CD4-positive, alpha-beta T cell (primary cell): Measurements from ENCODE around the gene PLEKHO2. TPM values are rescaled to one million over a fixed set of nuclear protein-coding genes. Genes with fewer than 3 reads are reported as not detected.

Source experiments
- ATAC-seq: fragments of 200-7000 bp; cut with Tn5 transposase; one replicate; pipeline ENCODE4 v1.10.0; 2022; ENCODE audit warnings: mild to moderate bottlenecking; ENCODE audit not compliant: poor library complexity
- CTCF ChIA-PET: fragments of 350-600 bp; sonication (Branson Sonifier 250); formaldehyde crosslinking; loops from one replicate; lab custom pipeline; 2021; ENCODE audit warnings: antibody characterized with exemption, inconsistent platforms; lab: Charles Lee
- POLR2A ChIA-PET: fragments of 350-600 bp; sonication (Branson Sonifier 250); formaldehyde crosslinking; loops from one replicate; lab custom pipeline; 2021; ENCODE audit warnings: antibody characterized with exemption, inconsistent platforms; lab: Charles Lee
- DNase-seq, 14 experiments: peaks; one replicate each; pipeline ENCODE4 v3.0.0-alpha.2; 2013 to 2020; ENCODE audit warnings: mixed read lengths in 2 of 14
- H3K27ac ChIP-seq, 2 donors: one replicate each; pipeline versions ENCODE4 v1.5.1 to v1.7.0; 2013; ENCODE audit warnings: low read length in 2 of 2, low read depth in 1 of 2, mild to moderate bottlenecking in 1 of 2
- H3K27me3 ChIP-seq, 2 experiments: 1 replicate in 1 of 2; 2 replicates in 1 of 2; pipeline versions ENCODE4 v1.6.1 to v1.7.0; 2013; ENCODE audit warnings: low read length in 2 of 2, control low read depth in 1 of 2, mild to moderate bottlenecking in 1 of 2, moderate library complexity in 1 of 2; ENCODE audit not compliant: insufficient read depth in 2 of 2, control insufficient read depth in 1 of 2
- H3K36me3 ChIP-seq: one replicate; pipeline ENCODE4 v1.6.1; 2013; ENCODE audit warnings: low read length, control low read depth; ENCODE audit not compliant: insufficient read depth
- H3K4me1 ChIP-seq: one replicate; pipeline ENCODE4 v1.6.1; 2013; ENCODE audit warnings: low read length, control low read depth; ENCODE audit not compliant: insufficient read depth
- H3K4me3 ChIP-seq: one replicate; pipeline ENCODE4 v1.5.1; 2013; ENCODE audit warnings: mild to moderate bottlenecking, low read length, moderate library complexity
- H3K9me3 ChIP-seq, 2 experiments: 1 replicate in 1 of 2; 2 replicates in 1 of 2; pipeline versions ENCODE4 v1.6.1 to v1.7.0; 2013; ENCODE audit warnings: low read length in 2 of 2, mild to moderate bottlenecking in 2 of 2, control low read depth in 1 of 2, moderate library complexity in 1 of 2; ENCODE audit not compliant: control insufficient read depth in 1 of 2, insufficient read depth in 1 of 2
- H3K27ac Mint-ChIP-seq: one replicate; pipeline ENCODE4 v1.8.0; 2020; ENCODE audit warnings: mixed read lengths
- H3K27me3 Mint-ChIP-seq: one replicate; pipeline ENCODE4 v1.8.0; 2021; ENCODE audit warnings: mixed read lengths
- H3K36me3 Mint-ChIP-seq: one replicate; pipeline ENCODE4 v1.8.0; 2021; ENCODE audit warnings: low read depth, mixed read lengths
- H3K4me1 Mint-ChIP-seq: one replicate; pipeline ENCODE4 v1.8.0; 2021; ENCODE audit warnings: low read depth, mixed read lengths
- H3K4me3 Mint-ChIP-seq: one replicate; pipeline ENCODE4 v1.8.0; 2020; ENCODE audit warnings: mild to moderate bottlenecking, mixed read lengths
- H3K9me3 Mint-ChIP-seq: one replicate; pipeline ENCODE4 v1.8.0; 2020; ENCODE audit warnings: mixed read lengths
- intact Hi-C, 2 experiments: fragments of 100-400 bp; cut with DNase I in 1 of 2; cut with micrococcal nuclease in 1 of 2; formaldehyde crosslinking; loops; one replicate each; pipeline versions ENCODE4 v1.15.1 to v1.9.0; 2023 to 2025; cut with DNase I, micrococcal nuclease
- total RNA-seq, 174 experiments: library from RNA in 2 of 174; stranded (reverse) in 2 of 174; gene quantifications; one replicate each; pipeline ENCODE4 v1.2.3 and lab custom pipeline; 2021 to 2026
- TF ChIP-seq, protein P1 (sequence below): fragments of 200-600 bp; IDR thresholded peaks from one replicate; pipeline ENCODE4 v1.8.0; 2022; ENCODE audit warnings: antibody characterized with exemption, mild to moderate bottlenecking

The PLEKHO2 gene
- total RNA-seq, 2 experiments from 2014 or later, result 5.6 to 5.9 TPM

DNA sequence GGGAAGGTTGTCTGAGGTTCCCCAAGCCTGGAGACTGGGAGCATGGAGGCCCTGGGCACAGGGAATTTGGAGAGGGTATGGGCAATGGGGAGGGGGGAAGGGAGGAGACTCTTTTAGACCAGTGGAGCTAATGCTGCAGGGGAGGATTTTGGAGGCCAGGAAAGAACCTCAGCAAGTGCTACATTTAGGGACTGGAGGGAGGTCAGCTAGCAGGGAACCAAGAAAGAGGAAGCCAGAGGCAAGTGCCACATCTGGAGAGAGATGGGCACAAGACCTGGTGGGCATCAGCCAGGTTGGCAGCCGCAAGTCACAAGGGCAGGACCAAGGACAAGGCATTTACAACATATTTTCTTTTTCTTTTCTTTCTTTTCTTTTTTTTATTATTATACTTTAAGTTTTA is 20.7 kb downstream of the PLEKHO2 start:
- Histone ChIP-seq H3K4me1 (peaks cover 18% of the 10 kb centered on the region), H3K27me3 (no peaks in the 10 kb centered on the region), H3K4me3 (no peak overlapping the region), H3K27ac (no peak overlapping the region), H3K36me3 (peaks cover 91% of the 10 kb centered on the region), H3K9me3 (no peaks in the 10 kb centered on the region)
- peaks cover 81% of the 10 kb centered on the region for H3K36me3 Mint-ChIP-seq
- peaks cover 15% of the 10 kb centered on the region for H3K4me1 Mint-ChIP-seq
- ChIA-PET POLR2A (interaction anchor here (0.9 to 2.0 kb wide), 2 partner anchors 25 to 32 kb away, joined by 3 to 6 read pairs; no protein-coding TSS in a partner anchor), CTCF (interaction anchor here (1.0 kb wide), 1 partner anchor 21 kb away, joined by 3 read pairs; no protein-coding TSS in a partner anchor)
- TF ChIP-seq, protein P1, sequence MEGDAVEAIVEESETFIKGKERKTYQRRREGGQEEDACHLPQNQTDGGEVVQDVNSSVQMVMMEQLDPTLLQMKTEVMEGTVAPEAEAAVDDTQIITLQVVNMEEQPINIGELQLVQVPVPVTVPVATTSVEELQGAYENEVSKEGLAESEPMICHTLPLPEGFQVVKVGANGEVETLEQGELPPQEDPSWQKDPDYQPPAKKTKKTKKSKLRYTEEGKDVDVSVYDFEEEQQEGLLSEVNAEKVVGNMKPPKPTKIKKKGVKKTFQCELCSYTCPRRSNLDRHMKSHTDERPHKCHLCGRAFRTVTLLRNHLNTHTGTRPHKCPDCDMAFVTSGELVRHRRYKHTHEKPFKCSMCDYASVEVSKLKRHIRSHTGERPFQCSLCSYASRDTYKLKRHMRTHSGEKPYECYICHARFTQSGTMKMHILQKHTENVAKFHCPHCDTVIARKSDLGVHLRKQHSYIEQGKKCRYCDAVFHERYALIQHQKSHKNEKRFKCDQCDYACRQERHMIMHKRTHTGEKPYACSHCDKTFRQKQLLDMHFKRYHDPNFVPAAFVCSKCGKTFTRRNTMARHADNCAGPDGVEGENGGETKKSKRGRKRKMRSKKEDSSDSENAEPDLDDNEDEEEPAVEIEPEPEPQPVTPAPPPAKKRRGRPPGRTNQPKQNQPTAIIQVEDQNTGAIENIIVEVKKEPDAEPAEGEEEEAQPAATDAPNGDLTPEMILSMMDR, result no peak
- no peak overlapping the region for H3K4me3 Mint-ChIP-seq
- no peaks in the 10 kb centered on the region for H3K27me3 Mint-ChIP-seq
- intact Hi-C loops, result no loop called here
- no peak for ATAC-seq
- no peak overlapping the region for H3K27ac Mint-ChIP-seq
- no peak for DNase-seq
- no peaks in the 10 kb centered on the region for H3K9me3 Mint-ChIP-seq

DNA sequence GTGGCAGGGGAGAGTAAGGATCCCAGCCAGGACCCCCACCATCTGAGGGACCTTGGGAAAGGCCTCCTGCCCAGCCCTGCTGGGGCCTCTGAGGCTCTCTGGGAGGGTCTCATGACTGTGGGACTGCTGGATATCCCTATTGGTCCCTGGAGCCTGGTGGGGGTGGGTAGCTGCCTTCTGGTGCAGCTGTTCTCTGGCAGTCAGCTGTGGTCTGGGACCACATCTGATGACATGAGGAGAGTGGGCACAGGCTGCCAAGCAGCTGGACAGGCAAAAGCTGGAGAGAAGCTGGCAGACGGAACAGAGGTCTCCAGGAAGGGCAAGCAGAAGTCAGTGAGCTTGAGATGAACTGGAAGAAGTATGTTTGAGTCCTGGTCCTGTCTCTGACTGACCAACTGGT is 22.4 kb downstream of the PLEKHO2 start:
- TF ChIP-seq, protein P1, result no peak
- Mint-ChIP-seq H3K4me3 (no peak overlapping the region), H3K36me3 (peaks cover 64% of the 10 kb centered on the region), H3K4me1 (no peaks in the 10 kb centered on the region), H3K27me3 (no peaks in the 10 kb centered on the region), H3K27ac (no peak overlapping the region), H3K9me3 (no peaks in the 10 kb centered on the region)
- no peak for ATAC-seq
- POLR2A ChIA-PET, result interaction anchor here (1.2 to 1.6 kb wide), 2 partner anchors 29 to 31 kb away, joined by 3 to 5 read pairs; no protein-coding TSS in a partner anchor
- CTCF ChIA-PET, result interaction anchor here (1.3 kb wide), 1 partner anchor 29 kb away, joined by 3 read pairs; no protein-coding TSS in a partner anchor
- DNase-seq, result no peak
- H3K4me3 ChIP-seq, result no peak overlapping the region
- H3K36me3 ChIP-seq, result peaks cover 77% of the 10 kb centered on the region
- intact Hi-C loops, result no loop called here
- no peak overlapping the region for H3K27ac ChIP-seq
- H3K9me3 ChIP-seq, result no peaks in the 10 kb centered on the region
- no peaks in the 10 kb centered on the region for H3K27me3 ChIP-seq
- peaks cover 8% of the 10 kb centered on the region for H3K4me1 ChIP-seq

DNA sequence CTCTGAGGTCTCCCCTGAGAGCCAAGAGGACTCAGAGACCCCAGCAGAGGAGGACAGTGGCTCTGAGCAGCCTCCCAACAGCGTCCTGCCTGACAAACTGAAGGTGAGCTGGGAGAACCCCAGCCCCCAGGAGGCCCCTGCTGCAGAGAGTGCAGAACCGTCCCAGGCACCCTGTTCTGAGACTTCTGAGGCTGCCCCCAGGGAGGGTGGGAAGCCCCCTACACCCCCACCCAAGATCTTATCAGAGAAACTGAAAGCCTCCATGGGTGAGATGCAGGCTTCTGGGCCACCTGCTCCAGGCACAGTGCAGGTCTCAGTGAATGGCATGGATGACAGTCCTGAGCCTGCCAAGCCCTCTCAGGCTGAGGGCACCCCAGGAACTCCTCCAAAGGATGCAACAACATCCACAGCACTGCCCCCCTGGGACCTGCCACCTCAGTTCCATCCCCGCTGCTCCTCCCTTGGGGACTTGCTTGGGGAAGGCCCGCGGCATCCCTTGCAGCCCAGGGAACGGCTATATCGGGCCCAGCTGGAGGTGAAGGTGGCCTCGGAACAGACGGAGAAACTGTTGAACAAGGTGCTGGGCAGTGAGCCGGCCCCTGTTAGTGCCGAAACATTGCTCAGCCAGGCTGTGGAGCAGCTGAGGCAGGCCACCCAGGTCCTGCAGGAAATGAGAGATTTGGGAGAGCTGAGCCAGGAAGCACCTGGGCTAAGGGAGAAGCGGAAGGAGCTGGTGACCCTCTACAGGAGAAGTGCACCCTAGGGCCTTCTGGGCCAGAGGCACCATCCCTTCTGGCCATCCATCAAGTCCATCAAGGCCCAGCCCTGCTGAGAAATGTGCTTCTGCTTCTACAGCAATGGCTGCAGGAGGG is 23.6 kb downstream of the PLEKHO2 start:
- H3K4me1 Mint-ChIP-seq, result peaks cover 5% of the 10 kb centered on the region
- peaks cover 58% of the 10 kb centered on the region for H3K36me3 Mint-ChIP-seq
- no peak overlapping the region for H3K4me3 ChIP-seq
- intact Hi-C loops, result no loop called here
- TF ChIP-seq, protein P1, result no peak
- ChIA-PET CTCF (interaction anchor here (0.6 to 1.3 kb wide), 2 partner anchors 30 to 770 kb away, joined by 3 to 5 read pairs; no protein-coding TSS in a partner anchor), POLR2A (interaction anchor here (1.4 to 1.6 kb wide), 2 partner anchors 29 to 30 kb away, joined by 5 to 8 read pairs; no protein-coding TSS in a partner anchor)
- no peak overlapping the region for H3K27ac Mint-ChIP-seq
- H3K4me1 ChIP-seq, result peaks cover 8% of the 10 kb centered on the region
- H3K27me3 ChIP-seq, result no peaks in the 10 kb centered on the region
- H3K4me3 Mint-ChIP-seq, result no peak overlapping the region
- no peaks in the 10 kb centered on the region for H3K9me3 Mint-ChIP-seq
- H3K9me3 ChIP-seq, result no peaks in the 10 kb centered on the region
- DNase-seq (no peak), ATAC-seq (no peak)
- H3K27ac ChIP-seq, result no peak overlapping the region
- H3K36me3 ChIP-seq, result peaks cover 64% of the 10 kb centered on the region
- H3K27me3 Mint-ChIP-seq, result no peaks in the 10 kb centered on the region
